ENCODE measurements around the gene EPC2.
A peak's percentile ranks its signal among the peaks of the same experiment; 100 is the strongest.

EPC2 gene

DNA sequence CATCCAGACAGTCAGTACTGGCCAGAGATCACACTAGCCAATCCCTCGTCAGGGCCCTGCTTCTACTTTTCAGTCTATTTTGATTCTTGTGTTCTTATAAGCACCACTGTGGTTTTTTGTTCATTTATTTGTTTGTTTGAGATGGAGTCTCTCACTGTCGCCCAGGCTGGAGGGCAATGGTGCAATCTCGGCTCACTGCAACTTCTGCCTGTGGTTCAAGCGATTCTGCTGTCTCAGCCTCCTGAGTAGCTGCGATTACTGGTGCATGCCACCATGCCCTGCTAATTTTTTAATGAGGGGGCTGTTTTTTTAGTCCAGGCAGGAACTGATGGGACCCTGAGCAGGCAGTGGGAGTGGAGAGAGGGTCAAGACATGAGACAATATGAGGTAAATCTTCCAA is 165.5 kb downstream of the EPC2 start:
- no peak for DNase-seq (ENCODE audit: low read depth)

- no peak for DNase-seq (ENCODE audit: low read depth)
Observed at GRCh38 chr2:148812306-148812705, 167.8 kb downstream of the EPC2 start.

DNA sequence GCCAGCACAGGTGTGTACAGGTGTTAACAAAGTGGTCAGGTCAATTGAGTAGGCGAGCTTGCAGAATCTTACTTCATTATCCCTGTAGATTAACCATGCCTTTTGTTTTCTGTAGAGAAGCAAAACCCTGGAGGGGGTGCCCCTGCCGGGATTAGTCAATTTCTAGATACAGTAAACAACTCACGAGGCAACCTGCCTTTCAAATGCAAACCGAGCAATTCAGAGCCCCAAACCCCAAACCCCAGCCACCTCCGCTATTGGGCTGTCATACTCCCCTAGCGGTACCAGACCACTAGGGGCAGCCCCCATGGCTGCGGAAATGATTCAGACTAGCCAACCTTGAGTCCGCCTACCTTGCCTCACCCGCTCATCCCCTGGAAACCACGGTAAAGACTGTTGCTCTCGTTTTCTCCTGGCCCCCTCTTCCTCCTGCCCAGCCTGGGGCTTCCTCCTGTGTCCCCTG is 169.1 kb downstream of the EPC2 start:
- peak; percentile 60 for DNase-seq (ENCODE audit: low read depth)

GRCh38 chr2:148814143-148814859 is 169.8 kb downstream of the EPC2 start:
- no peak for DNase-seq (ENCODE audit: low read depth)

- no peak for DNase-seq (ENCODE audit: low read depth)
Observed at GRCh38 chr2:148814860-148815419, 170.4 kb downstream of the EPC2 start.

- DNase-seq (ENCODE audit: low read depth) = no peak
Observed at GRCh38 chr2:148816176-148816575, 171.6 kb downstream of the EPC2 start.

- no peak for DNase-seq (ENCODE audit: low read depth)
Observed at GRCh38 chr2:148817210-148817708, 172.7 kb downstream of the EPC2 start.

DNA sequence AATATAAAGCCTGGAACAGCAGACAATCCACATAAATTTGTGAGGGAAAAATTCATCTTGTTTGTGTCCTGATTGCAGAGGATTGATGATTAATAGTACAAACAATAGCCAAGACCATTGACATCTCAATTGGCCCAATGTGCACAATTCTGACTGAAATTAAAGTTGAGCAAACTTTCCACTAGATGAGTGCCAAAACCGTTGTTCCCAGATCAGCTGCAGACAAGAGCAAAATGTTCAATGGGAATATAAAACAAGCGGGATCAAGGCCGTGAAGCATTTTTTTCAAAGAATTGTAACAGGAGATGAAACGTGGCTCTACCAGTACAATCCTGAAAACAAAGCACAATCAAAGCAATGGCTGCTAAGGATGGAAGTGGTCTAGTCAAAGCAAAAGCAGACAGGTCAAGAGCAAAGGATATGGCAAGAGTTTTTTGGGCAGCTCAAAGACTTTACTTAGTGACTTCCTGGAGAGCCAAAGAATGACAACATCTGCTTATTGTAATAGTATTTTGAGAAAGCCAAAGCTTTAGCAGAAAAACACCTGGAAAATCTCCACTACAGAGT is 174.6 kb downstream of the EPC2 start:
- no peak for DNase-seq (ENCODE audit: low read depth)

- DNase-seq (ENCODE audit: low read depth) = no peak
Observed at GRCh38 chr2:148824190-148824589, 179.6 kb downstream of the EPC2 start.

GRCh38 chr2:148826791-148827190 is 182.2 kb downstream of the EPC2 start:
- no peak for DNase-seq (ENCODE audit: low read depth)

DNA sequence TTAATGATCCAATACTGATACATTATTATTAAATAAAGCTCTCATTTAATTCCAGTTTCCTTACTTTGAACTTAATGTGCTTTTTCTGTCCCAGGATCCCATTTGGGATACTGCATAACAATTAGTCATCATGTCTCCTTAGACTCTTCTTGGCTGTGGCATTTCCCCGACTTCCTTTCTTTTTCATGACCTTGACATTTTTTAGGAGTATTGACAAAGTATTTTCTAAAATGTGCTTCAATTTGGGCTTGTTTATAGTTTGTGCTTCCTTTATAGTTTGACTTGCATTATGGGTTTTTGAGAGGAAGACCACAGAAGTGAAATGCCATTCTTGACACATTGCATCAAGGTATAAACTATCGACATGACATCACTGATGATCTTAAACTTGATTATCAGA is 184.4 kb downstream of the EPC2 start:
- no peak for DNase-seq (ENCODE audit: low read depth)

DNA sequence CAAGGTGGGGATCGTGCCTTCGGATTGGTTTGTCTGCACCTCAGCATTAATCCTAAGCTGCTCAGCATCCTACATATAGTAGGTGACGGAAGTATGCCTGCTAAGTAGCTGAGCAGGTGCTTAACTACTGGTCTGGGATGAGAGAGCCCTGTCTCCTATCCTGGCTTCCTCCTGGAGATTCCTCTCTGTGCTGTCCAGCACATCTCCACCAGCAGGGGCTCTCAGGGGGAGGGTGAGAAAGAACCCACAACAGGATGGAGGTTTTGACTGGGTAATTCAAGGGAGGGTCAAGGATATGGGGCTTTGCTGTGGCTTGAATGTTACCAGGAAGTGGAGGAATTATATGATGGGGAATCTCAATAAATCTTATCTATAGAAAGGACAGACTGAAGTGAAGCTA is 185.1 kb downstream of the EPC2 start:
- no peak for DNase-seq (ENCODE audit: low read depth)

DNA sequence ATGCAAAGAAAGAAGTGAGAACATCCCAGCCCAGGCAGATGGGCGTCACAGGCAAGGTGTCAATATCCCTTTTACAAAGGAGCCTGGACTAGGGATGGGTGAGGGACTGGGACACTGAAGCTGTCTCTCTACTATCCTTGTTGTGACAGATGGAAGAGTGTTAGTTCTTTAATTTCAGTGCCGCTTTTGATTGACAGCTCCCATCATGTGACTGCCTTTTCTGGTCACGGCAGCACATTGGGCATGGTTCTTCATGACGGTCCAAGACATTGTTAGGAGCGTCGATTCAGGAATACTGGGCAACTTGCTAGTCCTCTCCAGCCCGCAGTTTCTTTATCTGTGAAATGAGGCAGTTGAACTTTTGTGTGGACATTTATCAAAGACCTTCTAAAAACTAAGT is 188.1 kb downstream of the EPC2 start:
- DNase-seq (ENCODE audit: low read depth) = no peak

All from activated T-cell treated with anti-CD3 and anti-CD28 coated beads for 24 hours (primary cell).